HG02678 (cell line): ENCODE data around the gene SELENOT.

Source experiments
- ATAC-seq: cut with Tn5 transposase; IDR thresholded peaks from one replicate; pipeline ENCODE4 v1.9.1; 2021; ENCODE audit warnings: mild to moderate bottlenecking, moderate library complexity; ENCODE audit not compliant: unreplicated experiment

The SELENOT gene

DNA sequence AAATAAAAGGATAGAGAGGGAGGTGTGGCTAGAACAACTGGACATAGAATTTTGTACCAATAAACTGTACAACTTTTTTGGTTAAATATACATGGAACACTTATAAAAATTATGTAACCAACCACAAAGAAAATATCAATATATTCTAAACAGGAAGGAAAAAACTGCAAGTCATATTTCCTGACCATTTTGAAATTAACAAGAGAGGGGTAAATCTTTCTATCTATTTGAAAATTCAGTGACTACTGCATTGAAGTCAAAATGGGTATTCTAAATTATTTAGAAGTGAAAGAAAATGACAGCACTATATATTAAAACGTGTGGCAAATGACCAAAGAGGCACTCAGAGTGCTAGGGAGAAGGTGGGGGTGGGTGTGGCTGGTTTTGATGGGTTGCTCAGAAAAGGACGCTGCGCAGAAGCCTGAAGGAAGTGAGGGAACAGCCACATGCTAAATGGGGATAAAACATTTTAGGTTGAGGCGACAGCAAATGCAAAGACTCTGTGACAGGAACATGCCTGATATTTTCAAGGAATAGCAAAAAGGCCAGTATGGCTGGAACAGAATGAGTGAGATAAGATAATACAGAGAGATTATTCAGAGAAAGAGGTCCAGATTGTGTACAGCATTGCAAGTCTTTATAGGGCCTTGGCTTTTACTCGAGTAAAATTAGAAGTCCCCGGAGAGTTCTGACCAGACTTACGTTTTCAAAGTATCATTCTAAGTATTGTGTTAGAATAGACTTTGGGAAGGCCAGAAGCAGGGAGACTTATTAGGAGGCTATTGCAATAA is 59.5 kb downstream of the SELENOT start:
- ATAC-seq, result no peak

DNA sequence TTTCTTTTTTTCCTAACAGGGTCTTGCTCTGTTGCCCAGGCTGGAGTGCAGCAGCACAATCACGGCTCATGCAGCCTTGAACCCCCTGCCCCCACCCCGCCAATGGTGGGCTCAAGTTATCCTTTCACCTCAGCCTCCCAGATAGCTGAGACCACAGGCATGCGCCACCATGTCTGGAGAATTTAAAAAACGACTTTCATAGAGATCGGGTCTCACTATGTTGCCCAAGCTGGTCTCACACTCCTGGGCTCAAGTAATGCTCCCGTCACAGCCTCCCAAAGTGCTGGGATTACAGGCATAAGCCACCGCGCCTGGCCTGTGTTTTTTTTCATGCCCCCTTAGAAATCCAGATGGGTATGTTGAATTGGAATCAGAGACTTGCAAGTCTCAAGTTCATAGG is 60.3 kb downstream of the SELENOT start:
- ATAC-seq, result no peak

GRCh38 chr3:150666167-150666566 is 63.0 kb downstream of the SELENOT start:
- ATAC-seq, result no peak

DNA sequence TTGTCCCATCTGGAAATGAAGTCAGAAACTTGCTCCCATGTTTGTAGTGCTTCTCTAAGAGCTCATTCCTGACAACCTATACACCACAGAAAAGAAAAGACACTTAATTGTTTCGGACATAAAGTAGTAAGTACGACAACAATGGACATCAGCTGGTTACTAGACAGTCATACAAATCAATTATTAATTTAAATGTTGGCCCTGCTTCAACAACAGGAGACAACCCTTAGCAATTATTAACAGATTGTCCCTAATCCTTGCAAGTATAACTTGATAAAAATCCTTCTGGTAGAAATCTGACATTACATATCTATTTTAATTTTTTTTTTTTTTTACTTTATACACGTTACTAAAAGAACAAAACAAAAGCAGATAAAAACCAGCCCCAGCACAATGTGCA is 70.8 kb downstream of the SELENOT start:
- ATAC-seq, result no peak

GRCh38 chr3:150675587-150675986 is 72.5 kb downstream of the SELENOT start:
- no peak for ATAC-seq
